Measurements from ENCODE around the gene PITX1. TPM values are rescaled to one million over a fixed set of nuclear protein-coding genes. Genes with fewer than 3 reads are reported as not detected.

Gene PITX1
- total and polyA plus RNA-seq, 4 donors, result 0.02 TPM; not detected in 3

- Histone ChIP-seq H3K27me3 (ENCODE audit: control insufficient read depth in 4 of 4, insufficient read depth in 4 of 4, low read length in 3 of 4) (peaks cover 0 to 3% (median 0%) of the 10 kb centered on the region in 4 donors), H3K4me3 (ENCODE audit: low read depth in 1 of 3, low read length in 3 of 3) (no peak overlapping the region), H3K9me3 (ENCODE audit: control insufficient read depth in 4 of 4, low read length in 3 of 4) (no peaks in the 10 kb centered on the region), H3K4me1 (ENCODE audit: control insufficient read depth in 4 of 4, insufficient read depth in 4 of 4, low read length in 3 of 4) (peaks cover 2 to 23% (median 15%) of the 10 kb centered on the region in 4 donors), H3K27ac (ENCODE audit: low read depth in 1 of 2, low read length in 2 of 2) (no peak overlapping the region), H3K9ac (ENCODE audit: low read depth in 1 of 2, low read length in 2 of 2) (no peak overlapping the region), H3K36me3 (ENCODE audit: control insufficient read depth in 4 of 4, insufficient read depth in 3 of 4, low read depth in 1 of 4, low read length in 3 of 4) (no peaks in the 10 kb centered on the region)
- WGBS, result 97% methylated on average over 2 of the region's 2 CpGs
- DNase-seq (ENCODE audit: low spot score), result no peak
- TF ChIP-seq TAF1 (conservative IDR thresholded peaks at IDR 0.05) (no peak), ATF3 (IDR thresholded peaks at IDR 0.05) (no peak), REST (IDR thresholded peaks at IDR 0.05) (no peak), ZBTB33 (IDR thresholded peaks at IDR 0.05) (no peak), EGR1 (IDR thresholded peaks at IDR 0.05; ENCODE audit: low read depth in 2 of 2) (no peak), YY1 (IDR thresholded peaks at IDR 0.05) (no peak), NR2F2 (IDR thresholded peaks at IDR 0.05) (no peak)
Observed at GRCh38 chr5:135012033-135012588, 21.9 kb downstream of the PITX1 start.

GRCh38 chr5:135011355-135012032 lies 22.5 kb downstream of the PITX1 start:
- Histone ChIP-seq H3K9ac (ENCODE audit: low read depth in 1 of 2, low read length in 2 of 2) (no peak overlapping the region), H3K9me3 (ENCODE audit: control insufficient read depth in 4 of 4, low read length in 3 of 4) (no peaks in the 10 kb centered on the region), H3K4me3 (ENCODE audit: low read depth in 1 of 3, low read length in 3 of 3) (no peak overlapping the region), H3K4me1 (ENCODE audit: control insufficient read depth in 4 of 4, insufficient read depth in 4 of 4, low read length in 3 of 4) (peaks cover 2 to 23% (median 15%) of the 10 kb centered on the region in 4 donors), H3K27ac (ENCODE audit: low read depth in 1 of 2, low read length in 2 of 2) (no peak overlapping the region), H3K27me3 (ENCODE audit: control insufficient read depth in 4 of 4, insufficient read depth in 4 of 4, low read length in 3 of 4) (peaks cover 0 to 3% (median 0%) of the 10 kb centered on the region in 4 donors), H3K36me3 (ENCODE audit: control insufficient read depth in 4 of 4, insufficient read depth in 3 of 4, low read depth in 1 of 4, low read length in 3 of 4) (no peaks in the 10 kb centered on the region)
- 92% methylated on average over 4 of the region's 4 CpGs for WGBS
- DNase-seq (ENCODE audit: low spot score), result peak; percentile 29
- TF ChIP-seq YY1 (IDR thresholded peaks at IDR 0.05) (no peak), TAF1 (conservative IDR thresholded peaks at IDR 0.05) (no peak), NR2F2 (IDR thresholded peaks at IDR 0.05) (no peak), GABPA (IDR thresholded peaks at IDR 0.05 in 1 of 2, conservative IDR thresholded peaks at IDR 0.05 in 1 of 2) (no peak), ZBTB33 (IDR thresholded peaks at IDR 0.05) (no peak), ATF3 (IDR thresholded peaks at IDR 0.05) (no peak), HNF4G (IDR thresholded peaks at IDR 0.05) (no peak), REST (IDR thresholded peaks at IDR 0.05) (no peak)

All from liver (tissue), 9 donors.